Measurements from ENCODE around the gene SH2D4B.

The SH2D4B gene

DNA sequence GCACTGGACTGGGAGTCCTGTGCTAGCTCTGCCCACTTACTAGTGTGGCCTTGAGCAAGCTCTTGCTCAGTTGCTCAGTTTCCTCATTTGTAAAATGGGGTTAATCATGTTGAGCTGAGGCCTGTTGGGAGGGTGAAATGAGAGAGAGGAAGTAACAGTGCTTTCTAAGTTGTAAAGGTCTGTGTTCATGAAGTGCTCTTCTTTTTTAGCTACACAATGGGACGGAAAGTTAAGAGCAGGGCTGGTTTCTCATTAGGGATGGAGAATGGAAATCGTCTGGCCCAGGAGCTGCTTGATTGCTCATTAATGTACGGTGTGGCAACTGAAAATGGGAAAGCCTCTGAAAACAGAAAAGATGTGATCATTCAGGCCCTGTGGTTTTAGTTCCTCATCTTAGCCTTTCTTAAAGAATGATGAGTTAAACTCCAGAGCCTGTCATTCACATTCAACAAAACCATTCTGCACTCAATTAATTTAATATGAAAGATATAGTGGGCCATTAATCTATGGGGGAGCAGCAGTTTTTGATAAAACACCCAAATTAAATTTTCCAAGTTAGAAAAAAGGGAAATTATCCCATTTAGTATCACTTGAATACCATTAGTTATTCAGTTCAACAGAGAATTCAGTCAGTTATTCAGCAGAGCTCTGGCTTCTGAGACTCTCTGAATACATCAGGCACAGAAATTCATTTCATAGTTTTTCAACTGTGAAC lies 60.5 kb downstream of the SH2D4B start:
- no peak for DNase-seq

DNA sequence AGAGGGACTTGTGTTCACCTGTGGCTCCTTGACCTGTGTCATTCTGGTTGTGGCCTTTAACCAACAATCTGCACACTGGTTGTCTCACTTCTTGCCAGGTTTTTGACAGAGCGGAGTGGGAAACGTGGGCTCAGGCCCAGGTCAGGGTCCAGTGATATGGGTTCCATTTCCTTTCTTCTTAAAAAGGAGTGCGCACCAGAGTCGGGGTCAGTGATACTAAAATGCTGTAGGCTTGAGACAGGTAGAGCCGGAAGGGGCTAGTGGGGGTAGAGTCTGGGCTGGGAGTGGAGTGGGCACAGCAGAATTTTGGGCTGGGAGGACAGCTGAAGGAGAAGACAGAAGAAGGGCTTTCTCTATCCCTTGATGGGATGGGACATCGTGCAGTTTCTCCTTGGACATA lies 61.2 kb downstream of the SH2D4B start:
- DNase-seq: no peak

DNA sequence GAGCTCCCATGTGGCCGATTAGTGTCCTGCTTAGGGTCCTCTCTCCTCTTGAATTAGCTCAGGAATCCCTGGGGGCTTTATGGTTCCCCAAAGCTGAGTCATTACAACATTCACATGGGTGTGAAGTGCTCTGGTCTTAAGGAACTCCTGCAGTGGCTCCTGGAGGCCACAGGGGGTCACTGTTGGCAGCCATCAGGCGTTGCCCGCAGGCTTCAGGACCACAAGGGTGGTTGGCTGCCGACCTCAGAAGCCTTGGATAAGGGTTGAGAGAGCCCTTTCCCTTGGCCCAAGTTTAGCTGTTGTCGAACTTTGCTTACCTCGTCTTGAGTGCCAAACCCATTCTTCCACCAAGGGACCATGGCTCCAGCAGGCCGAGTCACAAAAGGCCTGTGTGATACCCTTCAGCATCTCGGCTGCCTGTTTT lies 61.7 kb downstream of the SH2D4B start:
- peak; percentile 17 to 42 for DNase-seq

DNA sequence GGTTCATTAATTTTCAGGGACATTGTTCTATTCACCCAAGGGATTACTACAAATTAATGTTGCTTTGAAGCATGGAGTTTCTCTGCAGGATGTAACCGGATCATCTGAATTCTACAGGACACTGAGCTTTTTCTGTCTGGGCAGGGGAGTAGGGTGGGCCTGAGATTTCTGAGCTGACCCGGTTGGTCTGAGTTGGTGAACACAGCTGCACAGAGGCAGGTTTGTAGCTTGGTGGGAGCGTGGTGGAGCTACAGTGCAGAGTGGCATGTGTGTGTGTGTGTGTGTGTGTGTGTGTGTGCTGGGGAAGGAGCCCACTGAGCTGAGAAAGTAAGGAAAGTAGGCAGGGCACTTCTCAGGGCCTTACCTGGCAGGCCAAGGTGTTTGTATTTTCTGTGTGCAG lies 62.6 kb downstream of the SH2D4B start:
- DNase-seq: no peak

DNA sequence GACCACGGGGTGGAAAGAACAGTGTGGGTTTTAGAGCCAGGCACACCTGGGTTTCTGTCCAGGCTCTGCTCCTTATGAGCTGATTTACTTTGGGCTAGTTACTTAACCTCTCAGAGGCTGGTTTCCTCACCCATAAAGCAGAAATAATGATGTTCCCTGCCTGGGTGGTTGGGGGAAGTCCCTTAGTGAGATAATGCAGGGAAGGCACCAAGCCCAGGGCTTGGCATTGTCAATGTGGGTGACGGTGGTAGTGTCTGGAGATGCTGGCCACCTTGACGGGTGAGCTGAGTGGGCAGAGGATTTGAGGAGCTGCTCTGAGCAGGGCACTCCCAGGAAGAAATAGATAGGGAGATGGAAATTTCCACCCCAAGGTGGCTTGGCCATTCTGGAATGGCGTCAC lies 65.2 kb downstream of the SH2D4B start:
- no peak for DNase-seq

DNA sequence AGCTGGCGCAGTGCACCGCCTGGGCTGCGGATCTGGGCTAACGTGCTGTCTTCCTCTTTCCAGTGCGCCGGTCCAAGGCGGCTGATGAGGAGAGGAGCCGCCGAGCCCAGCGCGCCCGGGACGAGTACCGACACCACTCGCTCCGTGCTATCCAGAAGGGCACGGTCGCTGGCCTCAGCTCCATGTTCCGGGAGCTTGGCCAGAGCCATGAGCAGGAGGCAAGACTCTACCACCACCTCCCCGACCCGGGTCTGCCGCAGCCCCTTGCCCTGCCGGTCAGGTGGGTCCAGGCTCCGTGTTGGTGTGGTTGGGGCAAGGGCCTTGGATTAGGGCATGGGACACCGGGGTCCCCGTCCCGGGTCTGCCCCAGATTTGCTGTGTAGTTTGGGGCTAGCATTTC lies 65.8 kb downstream of the SH2D4B start:
- no peak for DNase-seq

DNA sequence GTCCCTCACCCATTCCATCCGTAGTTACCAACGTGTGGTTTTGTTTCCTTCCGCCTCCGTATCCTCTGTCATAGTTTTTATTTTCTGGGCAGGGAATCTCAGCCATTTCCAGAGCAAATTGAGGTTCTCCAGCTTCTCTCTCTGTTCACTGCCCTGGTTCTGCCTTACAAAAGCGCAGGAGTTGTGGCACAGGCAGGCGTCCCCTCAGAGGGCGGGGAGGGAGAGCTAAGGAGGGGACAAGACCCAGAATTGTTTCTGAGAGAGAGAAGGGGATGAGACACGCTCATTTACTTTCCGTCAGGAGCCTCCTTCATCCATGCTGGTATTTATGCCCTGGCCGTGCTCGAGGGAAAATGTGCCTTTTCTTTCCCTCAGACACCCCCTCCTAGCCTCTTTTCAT lies 71.0 kb downstream of the SH2D4B start:
- no peak for DNase-seq

DNA sequence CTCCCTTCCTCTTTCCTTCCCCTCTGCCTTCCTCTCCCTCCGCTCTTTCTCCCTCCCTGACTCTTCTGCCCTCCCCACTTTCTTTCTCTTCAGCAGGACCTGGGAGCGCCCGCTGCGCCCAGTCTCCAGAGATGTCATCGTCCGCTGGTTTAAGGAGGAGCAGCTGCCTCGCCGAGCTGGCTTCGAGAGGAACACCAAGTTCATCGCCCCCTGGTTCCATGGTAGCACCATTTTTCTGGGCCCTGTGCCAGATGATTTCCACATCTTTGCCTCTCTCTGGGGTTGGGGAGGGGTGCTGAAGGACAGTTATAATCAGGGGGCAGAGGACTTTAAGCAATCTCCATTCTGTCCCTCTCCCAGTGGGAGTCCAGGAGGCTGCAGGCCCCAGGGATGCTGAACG lies 71.6 kb downstream of the SH2D4B start:
- DNase-seq: no peak

DNA sequence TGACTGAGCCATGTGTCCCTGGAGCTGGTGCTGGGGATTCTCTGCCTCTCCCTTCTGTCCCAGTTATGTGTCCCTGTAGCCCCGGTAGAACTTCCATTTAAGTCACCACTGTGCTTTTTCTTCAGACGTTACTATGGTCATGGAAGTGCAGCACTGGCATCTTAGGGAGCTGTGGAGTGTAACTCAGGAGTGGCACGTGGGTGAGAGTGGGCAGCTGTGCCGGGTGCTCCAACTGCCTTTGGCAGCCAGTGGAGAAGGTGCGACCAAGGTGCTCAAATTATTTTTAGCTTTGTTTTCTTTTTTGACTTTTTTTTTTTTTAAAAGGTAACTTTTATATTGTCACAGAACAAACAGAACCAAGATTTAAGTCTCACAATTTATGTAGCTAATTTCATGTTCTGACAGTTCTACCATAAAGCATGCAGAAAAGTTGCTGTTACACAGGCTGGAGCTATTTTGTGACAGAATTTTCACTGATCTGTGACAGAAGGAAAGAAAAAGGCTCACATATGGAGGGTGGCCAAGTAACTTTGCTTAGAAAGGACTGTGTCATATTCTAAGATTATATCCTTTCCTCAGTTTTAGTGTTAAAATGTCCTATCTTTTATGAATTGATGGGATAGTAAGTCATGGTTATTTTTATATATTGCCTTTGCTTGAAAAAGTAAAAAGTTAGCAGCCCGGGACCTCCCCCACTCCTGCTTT lies 73.9 kb downstream of the SH2D4B start:
- no peak for DNase-seq

DNA sequence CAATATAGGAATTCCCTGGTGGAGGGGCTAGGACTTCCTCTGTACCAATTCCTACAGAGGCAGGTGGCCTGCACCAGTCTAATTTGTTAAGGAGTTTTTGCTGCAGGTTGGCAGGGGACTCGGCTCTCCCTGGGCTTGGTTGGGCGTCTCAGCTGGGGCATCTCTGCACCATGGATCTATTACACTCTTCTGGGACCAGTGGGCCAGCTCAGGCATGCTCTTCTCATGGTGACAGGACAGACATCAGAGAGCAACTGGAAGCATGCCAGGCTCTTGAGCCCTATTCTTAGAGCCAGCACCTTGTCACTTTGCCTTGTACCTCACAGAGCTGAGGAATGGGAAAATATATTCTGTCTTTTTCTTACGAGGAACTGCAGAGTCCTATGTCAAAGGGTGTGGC lies 74.6 kb downstream of the SH2D4B start:
- no peak for DNase-seq

DNA sequence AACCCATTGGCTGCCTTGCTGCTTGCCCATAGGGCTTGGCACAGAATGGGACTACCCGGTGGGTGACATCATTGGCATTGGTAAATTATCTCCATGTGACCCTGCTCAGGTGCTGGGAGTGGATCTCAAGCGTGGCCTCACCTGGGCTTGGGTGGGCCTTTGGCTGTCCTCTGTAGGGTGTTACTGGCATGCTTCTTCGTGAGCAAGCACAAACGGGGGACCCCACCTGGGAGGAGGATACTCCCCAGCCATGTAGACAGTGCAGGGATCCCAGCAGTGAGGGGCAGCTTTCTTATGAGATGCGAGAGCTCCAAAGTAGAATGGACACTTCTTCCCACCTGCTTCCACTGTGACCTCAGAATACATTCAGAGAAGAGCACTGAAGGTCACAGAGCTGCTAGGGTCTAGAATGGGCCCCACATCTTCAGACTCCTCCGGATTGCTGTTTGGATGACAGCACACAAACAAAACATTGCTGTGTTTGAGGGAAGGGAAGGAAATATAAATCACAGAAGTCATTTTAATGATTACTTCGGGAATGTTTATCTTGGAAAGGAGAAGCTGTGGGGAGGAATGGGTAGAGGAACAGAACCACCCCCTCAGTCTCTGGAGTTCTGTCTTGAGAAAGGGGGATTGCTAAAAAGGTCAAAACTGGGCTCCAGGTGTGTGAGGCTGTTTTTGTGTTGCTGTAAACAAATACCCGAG lies 75.9 kb downstream of the SH2D4B start:
- no peak for DNase-seq

DNA sequence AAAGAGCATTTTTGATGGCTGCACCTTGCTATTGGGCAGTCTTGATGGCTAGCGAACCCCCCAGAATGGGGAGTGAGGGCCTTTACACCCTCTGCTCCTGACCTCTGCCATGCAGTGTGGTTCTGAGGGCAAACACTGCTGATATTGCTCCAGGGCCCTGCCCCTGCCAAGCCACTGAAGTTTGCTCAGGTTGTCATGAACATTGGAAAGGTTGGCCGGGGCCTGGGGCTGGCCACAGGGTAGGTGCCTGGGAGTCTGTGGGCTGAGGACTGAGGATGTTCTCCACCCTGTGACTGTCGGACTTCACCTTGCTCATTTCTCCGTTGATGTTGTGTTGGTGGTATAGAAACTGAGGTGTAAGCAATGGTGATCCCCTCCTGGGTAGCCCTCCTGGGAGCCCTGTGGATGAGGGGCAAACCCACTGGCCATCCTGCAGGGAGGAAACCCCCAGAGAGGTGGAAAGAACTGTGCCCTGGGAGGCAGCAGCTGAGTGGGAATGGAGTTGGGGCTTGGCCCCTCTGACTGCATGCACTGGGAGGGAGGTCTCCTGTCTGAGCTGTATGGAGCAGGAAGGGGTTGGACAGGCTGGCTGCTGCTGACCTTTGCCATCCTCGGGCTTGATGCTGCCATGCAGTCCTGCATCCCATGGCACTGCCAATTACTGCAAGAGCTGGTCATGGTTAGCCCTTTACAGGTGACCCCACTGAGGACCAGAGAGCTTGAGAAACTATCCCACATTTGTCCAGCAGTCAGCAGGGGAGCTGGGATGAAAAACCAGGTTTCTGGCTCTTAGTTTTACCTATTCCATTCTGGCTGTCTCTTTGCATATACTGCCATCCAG lies 77.1 kb downstream of the SH2D4B start:
- no peak for DNase-seq

DNA sequence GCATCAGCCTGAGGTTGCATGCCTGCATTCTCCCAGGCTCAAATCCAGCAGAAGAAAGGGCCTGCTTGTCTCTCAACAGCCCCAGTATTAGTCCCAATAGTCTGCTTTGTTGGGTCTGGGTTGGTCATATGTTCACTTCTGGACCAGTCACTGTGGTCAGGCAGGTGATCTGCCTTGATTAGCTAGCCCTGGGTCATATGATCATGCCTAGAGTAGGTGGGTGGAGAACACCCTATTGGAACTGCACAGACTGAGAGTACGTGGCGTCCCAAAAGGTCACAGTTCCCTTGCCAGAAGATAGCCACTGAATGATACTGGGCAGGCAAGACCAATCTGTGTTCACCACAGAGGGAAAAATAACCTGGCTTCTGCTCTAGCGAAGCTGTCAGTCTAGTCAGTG lies 80.1 kb downstream of the SH2D4B start:
- DNase-seq: no peak

DNA sequence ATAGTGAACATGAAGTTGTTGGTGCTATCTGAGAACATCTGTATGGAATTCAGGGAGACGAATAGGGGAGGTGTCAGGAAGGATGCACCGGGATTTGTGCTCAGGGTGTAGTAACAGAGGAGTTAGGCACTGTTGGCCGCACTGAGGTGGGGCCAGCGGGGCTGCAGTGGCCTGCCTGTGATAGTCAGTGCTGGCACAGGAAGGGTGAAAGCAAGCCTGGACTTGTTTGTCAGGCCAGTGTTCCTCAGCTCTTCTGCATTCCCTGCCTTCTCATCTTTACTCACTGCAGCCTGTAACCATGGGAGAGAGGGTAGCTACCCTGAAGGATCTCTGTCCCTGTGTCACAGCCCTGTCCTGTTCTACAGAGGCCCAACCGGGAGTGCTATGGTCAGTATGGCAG lies 81.3 kb downstream of the SH2D4B start:
- DNase-seq: no peak

DNA sequence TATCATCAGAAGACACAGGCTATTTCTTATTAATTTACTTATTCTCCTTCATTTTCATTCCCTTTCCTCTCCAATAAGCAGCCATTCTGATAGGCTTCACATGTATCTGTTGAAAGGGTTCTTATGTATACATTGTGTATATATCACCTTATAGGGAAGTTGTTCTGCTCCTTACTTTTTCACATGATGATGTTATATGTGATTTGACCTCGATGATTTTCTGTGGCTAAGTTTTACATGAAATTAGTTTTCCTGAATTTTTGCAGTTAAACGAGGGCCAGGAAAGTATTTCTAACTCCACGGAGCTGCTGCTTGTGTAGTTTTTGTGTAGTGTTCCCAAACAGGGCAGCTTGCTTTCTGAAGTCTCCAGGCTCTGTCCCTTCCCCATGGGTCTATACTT lies 84.5 kb downstream of the SH2D4B start:
- DNase-seq: no peak

DNA sequence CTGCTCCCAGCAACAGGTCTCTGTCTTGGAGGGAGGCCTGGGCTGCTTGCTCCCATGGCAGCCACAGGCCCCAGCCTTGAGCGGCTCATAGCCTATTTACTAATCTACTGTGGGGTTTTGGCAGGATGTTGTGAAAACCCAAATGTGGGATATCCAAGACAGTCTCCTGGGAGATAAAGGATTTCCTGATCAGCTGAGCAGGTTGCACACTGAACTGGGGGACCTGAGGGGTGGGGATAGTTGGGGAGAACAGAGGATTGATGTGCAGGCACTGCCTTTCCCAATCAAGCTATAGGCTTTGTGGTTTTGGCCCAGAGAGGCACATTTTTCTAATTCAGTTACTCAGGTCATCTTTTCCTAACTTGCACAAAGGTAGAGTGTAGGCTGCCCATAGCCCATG lies 92.6 kb downstream of the SH2D4B start:
- no peak for DNase-seq

DNA sequence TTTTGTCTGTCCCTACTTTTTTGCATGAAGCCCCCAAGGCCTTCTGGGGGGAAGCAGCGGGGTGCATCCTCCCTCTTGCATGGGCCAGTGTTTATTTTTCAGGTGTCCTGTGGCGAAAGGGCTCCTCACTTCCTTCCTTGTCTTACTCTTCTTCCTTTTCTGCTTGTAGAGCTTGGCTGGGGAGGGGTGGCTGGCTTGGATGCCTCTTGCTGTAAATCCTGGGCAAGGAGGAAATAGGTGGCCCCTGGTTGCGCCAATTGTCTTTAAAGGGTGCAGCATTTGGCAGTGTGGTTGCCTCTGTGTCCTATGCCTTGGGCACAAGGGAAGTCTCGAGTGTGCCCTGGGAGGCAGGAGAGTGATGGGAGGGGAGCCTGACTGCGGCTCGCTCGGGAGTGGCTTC lies 95.0 kb downstream of the SH2D4B start:
- DNase-seq: no peak

DNA sequence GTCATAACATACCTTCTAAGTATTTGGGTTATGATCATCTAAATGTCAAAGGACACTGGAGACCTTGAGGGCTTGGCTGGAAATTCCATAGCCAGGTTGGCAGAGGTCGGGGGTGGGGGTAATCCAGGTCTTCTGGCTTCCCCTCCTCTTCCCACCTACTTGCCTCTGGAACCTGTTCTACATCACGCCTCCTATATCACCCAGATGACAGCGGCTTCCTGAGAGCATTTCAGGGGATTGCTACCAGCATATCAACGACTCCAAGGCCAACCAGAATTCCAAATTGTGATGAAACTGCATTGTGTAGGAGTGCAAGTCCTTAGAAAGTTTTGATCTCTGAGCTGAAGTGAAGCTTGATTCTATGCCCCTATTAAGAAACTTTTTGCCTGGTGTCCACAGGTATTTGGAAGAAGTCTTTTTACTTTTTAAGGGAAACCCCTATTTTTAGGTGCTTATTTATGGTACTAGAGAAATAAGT lies 95.7 kb downstream of the SH2D4B start:
- no peak for DNase-seq

DNA sequence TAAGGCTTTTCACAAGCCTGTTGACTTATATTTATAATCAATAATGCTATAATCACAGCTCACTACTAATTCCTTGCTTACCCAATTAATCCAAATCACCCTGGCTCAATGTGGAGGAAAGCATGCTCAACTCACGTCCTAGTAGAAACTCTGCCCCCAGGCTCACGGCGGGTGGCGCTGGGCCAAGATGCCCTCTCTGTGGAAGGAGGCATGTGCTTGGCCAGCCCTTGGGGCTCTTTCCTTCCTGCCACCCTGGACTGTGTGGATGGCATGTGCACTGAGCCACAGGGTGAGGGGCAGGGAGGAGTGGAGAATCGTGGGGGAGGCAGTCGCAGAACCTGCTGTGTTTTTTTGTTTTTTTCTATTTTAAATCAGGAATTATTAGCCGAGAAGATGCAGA lies 96.2 kb downstream of the SH2D4B start:
- DNase-seq: no peak

DNA sequence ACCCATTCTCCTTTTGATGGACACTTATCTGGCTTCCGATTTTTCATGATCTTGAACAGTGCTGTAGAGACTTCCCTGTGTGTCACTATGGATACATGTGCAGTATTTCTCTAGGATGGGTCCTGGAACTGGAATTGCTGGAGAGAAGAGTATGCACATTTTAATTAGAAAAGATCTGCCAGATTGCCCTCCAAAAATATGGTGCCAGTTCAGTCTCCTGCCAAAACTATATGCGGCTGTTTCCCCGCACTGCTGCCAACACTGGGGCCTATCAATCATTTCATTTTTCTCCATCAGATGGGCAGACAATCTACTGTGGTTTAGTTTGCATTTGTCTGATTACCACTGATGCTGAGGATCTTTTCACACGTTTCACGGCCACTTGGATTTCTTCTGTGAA lies 105.0 kb downstream of the SH2D4B start:
- no peak for DNase-seq

DNA sequence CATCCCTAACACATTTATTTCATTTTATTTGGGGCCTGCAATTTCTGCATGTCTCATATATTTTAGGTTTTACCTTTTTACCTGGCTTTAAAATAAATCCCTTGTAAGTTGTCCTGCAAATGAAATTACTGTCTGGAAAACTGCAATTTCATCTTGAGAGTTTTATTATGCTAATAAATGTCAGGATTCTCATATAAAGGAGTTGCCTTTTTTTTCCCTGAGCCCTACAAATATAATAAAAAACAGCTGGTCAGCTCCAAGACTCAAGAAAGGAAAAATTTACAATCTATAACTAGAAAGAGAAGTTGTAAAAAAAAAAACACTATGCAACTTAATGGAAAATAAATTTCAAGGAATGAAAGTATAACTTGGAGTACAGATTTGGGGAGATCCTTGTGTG lies 108.7 kb downstream of the SH2D4B start:
- DNase-seq: no peak

DNA sequence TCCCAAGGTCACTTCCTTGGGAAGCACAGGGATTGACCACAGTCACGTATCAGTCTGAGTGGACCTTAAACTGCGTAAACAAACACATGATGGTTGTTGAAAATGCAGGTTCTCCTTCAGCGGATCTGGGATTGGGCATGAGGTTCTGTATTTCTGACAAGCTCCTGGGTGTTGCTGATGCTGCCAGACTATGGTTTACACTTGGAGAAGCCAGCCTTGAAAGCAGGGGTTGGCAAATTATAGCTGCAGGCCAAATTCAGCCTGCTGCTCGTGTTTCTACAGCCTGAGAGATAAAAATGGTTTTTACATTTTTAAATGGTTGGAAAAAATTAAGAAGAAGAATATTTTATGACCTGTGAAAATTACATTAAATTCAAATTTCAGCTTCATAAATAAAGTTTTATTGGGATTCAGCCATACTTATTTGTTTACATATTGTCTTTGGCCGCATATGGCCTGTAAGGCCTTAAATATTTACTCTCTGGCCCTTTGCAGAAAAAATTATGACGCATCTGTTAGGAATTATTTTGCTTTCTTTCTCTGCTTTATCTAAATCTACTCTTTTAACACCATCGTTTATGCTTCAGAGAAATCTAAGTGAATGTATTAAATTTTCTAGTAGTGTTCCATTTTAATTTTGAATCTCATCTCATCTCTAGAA lies 109.6 kb downstream of the SH2D4B start:
- DNase-seq: no peak

DNA sequence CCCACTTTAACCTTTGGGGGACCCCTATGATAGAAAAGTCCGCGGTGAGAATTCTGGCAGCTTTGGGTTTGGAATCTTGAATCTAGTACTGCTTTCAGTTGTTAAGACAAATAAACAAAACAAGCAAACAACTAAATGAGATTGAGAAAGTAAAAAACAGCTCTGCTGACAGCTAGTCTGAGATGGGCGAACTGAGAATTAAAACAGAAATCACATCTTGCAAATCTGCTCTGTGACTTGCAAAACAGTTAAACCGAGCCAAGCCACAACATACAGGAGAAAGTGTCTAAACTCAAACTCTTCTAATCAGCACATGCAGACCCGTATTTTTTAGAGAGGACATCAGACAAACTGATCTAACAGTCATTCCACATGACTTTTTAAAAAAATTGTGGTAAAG lies 110.4 kb downstream of the SH2D4B start:
- DNase-seq: no peak
